HEK293T (cell line): ENCODE results near the gene LHX3.

Experiments used
- ARNT ChIP-seq: fragments of 450-650 bp; IDR thresholded peaks from 2 replicates; pipeline ENCODE4 v1.6.1; 2017; ENCODE audit warnings: mild to moderate bottlenecking
- BHLHE40 ChIP-seq: fragments of 450-650 bp; IDR thresholded peaks from 2 replicates; pipeline ENCODE4 v1.6.1; 2016; ENCODE audit warnings: mild to moderate bottlenecking, moderate library complexity, borderline replicate concordance
- CTBP1 ChIP-seq: fragments of 450-650 bp; IDR thresholded peaks from 2 replicates; pipeline ENCODE4 v1.6.1; 2016; ENCODE audit warnings: borderline replicate concordance
- ELF4 ChIP-seq: fragments of 450-650 bp; IDR thresholded peaks from 2 replicates; pipeline ENCODE4 v1.6.1; 2017; ENCODE audit warnings: antibody characterized with exemption
- FOXA1 ChIP-seq: fragments of 450-650 bp; IDR thresholded peaks from 2 replicates; pipeline ENCODE4 v1.6.1; 2016; ENCODE audit warnings: mild to moderate bottlenecking
- FOXK2 ChIP-seq: fragments of 450-650 bp; IDR thresholded peaks from 2 replicates; pipeline ENCODE4 v1.6.1; 2016; ENCODE audit warnings: mild to moderate bottlenecking
- FOXM1 ChIP-seq: fragments of 450-650 bp; IDR thresholded peaks from 2 replicates; pipeline ENCODE4 v1.6.1; 2017; ENCODE audit warnings: mild to moderate bottlenecking, borderline replicate concordance
- HDGF ChIP-seq: fragments of 450-650 bp; IDR thresholded peaks from 2 replicates; pipeline ENCODE4 v1.6.1; 2017; ENCODE audit warnings: antibody characterized with exemption, borderline replicate concordance
- L3MBTL2 ChIP-seq: fragments of 450-650 bp; conservative IDR thresholded peaks from 2 replicates; pipeline ENCODE4 v1.6.1; 2016; ENCODE audit warnings: mild to moderate bottlenecking
- NFRKB ChIP-seq: fragments of 450-650 bp; IDR thresholded peaks from 2 replicates; pipeline ENCODE4 v1.6.1; 2016; ENCODE audit warnings: mild to moderate bottlenecking, moderate library complexity
- SP1 ChIP-seq: fragments of 450-650 bp; IDR thresholded peaks from 2 replicates; pipeline ENCODE4 v1.6.1; 2017
- SUZ12 ChIP-seq: fragments of 450-650 bp; IDR thresholded peaks from 2 replicates; pipeline ENCODE4 v1.6.1; 2016; ENCODE audit warnings: mild to moderate bottlenecking
- TARDBP ChIP-seq: fragments of 450-650 bp; IDR thresholded peaks from 2 replicates; pipeline ENCODE4 v1.6.1; 2016
- ZNF384 ChIP-seq: fragments of 450-650 bp; IDR thresholded peaks from 2 replicates; pipeline ENCODE4 v1.6.1; 2016

GRCh38 chr9:136208675-136209074, 3.7 kb upstream of the LHX3 start:
- no peak for TF ChIP-seq ARNT
- TF ChIP-seq HDGF: no peak
- no peak for TF ChIP-seq FOXA1
- no peak for TF ChIP-seq BHLHE40
- TF ChIP-seq FOXM1: no peak
- no peak for TF ChIP-seq SP1
- TF ChIP-seq TARDBP: no peak
- TF ChIP-seq CTBP1: no peak
- TF ChIP-seq SUZ12: no peak
- TF ChIP-seq NFRKB: no peak
- no peak for TF ChIP-seq FOXK2
- no peak for TF ChIP-seq ELF4
- TF ChIP-seq L3MBTL2: no peak
- TF ChIP-seq ZNF384: no peak
